Upper lobe of right lung (tissue), 1 donor: ENCODE data around the gene PIM1. TPM values are rescaled to one million over a fixed set of nuclear protein-coding genes. Genes with fewer than 3 reads are reported as not detected.
"Not testable (repeated sequence)": the region's sequence is repeated elsewhere in the genome, so short reads cannot be mapped to it uniquely, and the experiment has no call there.

Experiments used
- ATAC-seq: fragments of 200-7000 bp; cut with Tn5 transposase; one replicate; pipeline ENCODE4 v1.9.1; 2020; ENCODE audit warnings: mild to moderate bottlenecking, moderate library complexity
- DNase-seq: peaks from one replicate; pipeline ENCODE4 v3.0.0-alpha.2; 2020
- H3K27ac ChIP-seq: fragments of 200-600 bp; one replicate; pipeline ENCODE4 v1.8.0; 2022
- H3K27me3 ChIP-seq: fragments of 200-600 bp; one replicate; pipeline ENCODE4 v1.8.0; 2022; ENCODE audit warnings: mild to moderate bottlenecking
- H3K36me3 ChIP-seq: fragments of 200-600 bp; one replicate; pipeline ENCODE4 v1.8.0; 2022
- H3K4me1 ChIP-seq: fragments of 200-600 bp; one replicate; pipeline ENCODE4 v1.8.0; 2022
- H3K4me3 ChIP-seq: fragments of 200-600 bp; one replicate; pipeline ENCODE4 v1.8.0; 2022; ENCODE audit warnings: mild to moderate bottlenecking
- H3K9me3 ChIP-seq: fragments of 200-600 bp; one replicate; pipeline ENCODE4 v1.8.0; 2022
- CTCF ChIP-seq: fragments of 200-600 bp; IDR thresholded peaks from one replicate; pipeline ENCODE4 v1.8.0; 2022; ENCODE audit warnings: antibody characterized with exemption
- intact Hi-C: fragments of 100-400 bp; cut with DNase I; formaldehyde crosslinking; loops from one replicate; pipeline ENCODE4 v1.11.0; 2022
- total RNA-seq: library from RNA; stranded (reverse); fragmentation: NEBNext Ultra II Directional; extraction: Animal tissue kit (Norgen Biotek cat#: 25700); gene quantifications from one replicate; pipeline ENCODE4 v1.2.1, GENCODE V29; 2021
- donor health status: DM: no; HTN: yes; CAD: no; lungs with severe emphysema.

Gene PIM1
- total RNA-seq, 1 donor from 2014 or later: 55.3 TPM

GRCh38 chr6:37180075-37180474, 10.1 kb downstream of the PIM1 start:
- no peak for ATAC-seq
- peaks cover 8% of the 10 kb centered on the region for H3K36me3 ChIP-seq
- no peak overlapping the region for H3K27ac ChIP-seq
- no peak for DNase-seq
- no peak for TF ChIP-seq CTCF
- no peaks in the 10 kb centered on the region for H3K9me3 ChIP-seq
- intact Hi-C loops: no loop called here
- no peak overlapping the region for H3K4me3 ChIP-seq
- peaks cover 17% of the 10 kb centered on the region for H3K4me1 ChIP-seq
- no peaks in the 10 kb centered on the region for H3K27me3 ChIP-seq

GRCh38 chr6:37180610-37181009, 10.7 kb downstream of the PIM1 start:
- H3K36me3 ChIP-seq, DNase-seq, H3K4me3 ChIP-seq, H3K27ac ChIP-seq, ATAC-seq, intact Hi-C loops, H3K27me3 ChIP-seq, H3K9me3 ChIP-seq: not testable (repeated sequence)
- H3K4me1 ChIP-seq: peaks cover 17% of the 10 kb centered on the region

- intact Hi-C loops: no loop called here
- no peak for DNase-seq
- peak overlapping the region; percentile 66 for H3K27ac ChIP-seq
Observed at GRCh38 chr6:37182736-37183590, 13.0 kb downstream of the PIM1 start.

DNA sequence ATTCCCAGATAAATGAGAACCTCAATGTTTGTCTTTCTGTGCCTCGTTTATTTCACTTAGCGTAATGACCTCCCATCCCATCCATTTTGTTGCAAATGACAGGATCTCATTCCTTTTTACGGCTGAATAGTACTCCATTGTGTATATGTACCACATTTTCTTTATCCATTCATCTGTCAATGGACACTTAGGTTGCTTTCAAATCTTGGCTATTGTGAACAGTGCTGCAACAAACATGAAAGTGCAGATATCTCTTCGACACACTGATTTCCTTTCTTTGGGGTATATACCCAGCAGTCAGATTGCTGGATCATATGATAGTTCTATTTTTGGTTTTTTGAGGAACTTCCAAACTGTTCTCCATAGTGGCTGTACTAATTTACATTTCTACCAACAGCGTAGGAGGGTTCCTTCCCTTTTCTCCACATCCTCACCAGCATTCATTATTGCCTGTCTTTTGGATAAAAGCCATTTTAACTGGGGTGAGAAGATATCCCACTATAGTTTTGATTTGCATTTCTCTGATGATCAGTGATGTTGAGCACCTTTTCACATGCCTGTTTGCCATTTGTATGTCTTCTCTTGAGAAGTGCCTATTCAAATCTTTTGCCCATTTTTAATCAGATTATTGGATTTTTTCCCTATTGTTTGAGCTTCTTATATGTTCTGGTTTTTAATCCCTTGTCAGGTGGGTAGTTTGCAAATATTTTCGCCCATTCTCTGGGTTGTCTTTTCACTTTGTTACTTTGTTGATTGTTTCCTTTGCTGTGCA, 16.2 kb downstream of the PIM1 start:
- peak; percentile 43 for ATAC-seq
- H3K27me3 ChIP-seq, DNase-seq, intact Hi-C loops, H3K4me3 ChIP-seq, H3K36me3 ChIP-seq, H3K9me3 ChIP-seq: not testable (repeated sequence)
- Histone ChIP-seq H3K4me1 (peaks cover 30% of the 10 kb centered on the region), H3K27ac (peak overlapping the region; percentile 30)

More at GRCh38 chr6:37182736-37183590, 13.0 kb downstream of the PIM1 start:
- ATAC-seq: peak; percentile 93
- H3K4me3 ChIP-seq: no peak overlapping the region
- H3K27me3 ChIP-seq: no peaks in the 10 kb centered on the region
- peaks cover 23% of the 10 kb centered on the region for H3K4me1 ChIP-seq
- H3K9me3 ChIP-seq: no peaks in the 10 kb centered on the region
- TF ChIP-seq CTCF: no peak
- no peaks in the 10 kb centered on the region for H3K36me3 ChIP-seq

GRCh38 chr6:37187321-37188022, 17.5 kb downstream of the PIM1 start:
- no peaks in the 10 kb centered on the region for H3K27me3 ChIP-seq
- intact Hi-C loops: no loop called here
- no peaks in the 10 kb centered on the region for H3K9me3 ChIP-seq
- H3K4me1 ChIP-seq: peaks cover 27% of the 10 kb centered on the region
- no peak for DNase-seq
- ATAC-seq: peak; percentile 77
- TF ChIP-seq CTCF: no peak
- H3K4me3 ChIP-seq: no peak overlapping the region
- no peaks in the 10 kb centered on the region for H3K36me3 ChIP-seq
- H3K27ac ChIP-seq: peak overlapping the region; percentile 68

- no peak for TF ChIP-seq CTCF
- intact Hi-C loops: no loop called here
- H3K9me3 ChIP-seq: no peaks in the 10 kb centered on the region
- no peak overlapping the region for H3K27ac ChIP-seq
- H3K4me1 ChIP-seq: peaks cover 15% of the 10 kb centered on the region
- H3K4me3 ChIP-seq: no peak overlapping the region
- DNase-seq: no peak
- no peaks in the 10 kb centered on the region for H3K36me3 ChIP-seq
- ATAC-seq: no peak
- no peaks in the 10 kb centered on the region for H3K27me3 ChIP-seq
Observed at GRCh38 chr6:37188962-37189510, 19.1 kb downstream of the PIM1 start.
